GM19438 (cell line): ENCODE data around the gene ACVR2B.

Experiments
- ATAC-seq: cut with Tn5 transposase; IDR thresholded peaks from one replicate; pipeline ENCODE4 v1.9.1; 2021; ENCODE audit warnings: low read depth; ENCODE audit not compliant: unreplicated experiment

ACVR2B gene

GRCh38 chr3:38480093-38480445, 26.4 kb downstream of the ACVR2B start:
- no peak for ATAC-seq

- no peak for ATAC-seq
Observed at GRCh38 chr3:38480930-38481329, 27.2 kb downstream of the ACVR2B start.

GRCh38 chr3:38482951-38483350, 29.3 kb downstream of the ACVR2B start:
- no peak for ATAC-seq

- ATAC-seq = peak; percentile 92
Observed at GRCh38 chr3:38487323-38487722, 33.6 kb downstream of the ACVR2B start.

GRCh38 chr3:38488949-38489348, 35.3 kb downstream of the ACVR2B start:
- ATAC-seq = no peak

GRCh38 chr3:38489766-38490165, 36.1 kb downstream of the ACVR2B start:
- ATAC-seq = no peak

- ATAC-seq = no peak
Observed at GRCh38 chr3:38490281-38491030, 36.8 kb downstream of the ACVR2B start.

- ATAC-seq = no peak
Observed at GRCh38 chr3:38491215-38491614, 37.5 kb downstream of the ACVR2B start.

GRCh38 chr3:38493031-38493430, 39.3 kb downstream of the ACVR2B start:
- ATAC-seq = no peak

- peak; percentile 92 for ATAC-seq
Observed at GRCh38 chr3:38496131-38496910, 42.6 kb downstream of the ACVR2B start, which contains the start of gene EXOG. EXOG (plus strand) TSS chr3:38496340; CDS start chr3:38496368, 28 bp downstream.

- ATAC-seq = no peak
Observed at GRCh38 chr3:38497031-38497430, 43.3 kb downstream of the ACVR2B start.

GRCh38 chr3:38500688-38501417, 47.2 kb downstream of the ACVR2B start:
- ATAC-seq = no peak

GRCh38 chr3:38507120-38507519, 53.4 kb downstream of the ACVR2B start:
- peak; percentile 99 for ATAC-seq

GRCh38 chr3:38509732-38510131, 56.0 kb downstream of the ACVR2B start:
- ATAC-seq = no peak

GRCh38 chr3:38510631-38511030, 56.9 kb downstream of the ACVR2B start:
- ATAC-seq = no peak

- no peak for ATAC-seq
Observed at GRCh38 chr3:38511546-38511945, 57.9 kb downstream of the ACVR2B start.

- no peak for ATAC-seq
Observed at GRCh38 chr3:38515367-38515766, 61.7 kb downstream of the ACVR2B start.

- no peak for ATAC-seq
Observed at GRCh38 chr3:38516669-38517068, 63.0 kb downstream of the ACVR2B start.

GRCh38 chr3:38519000-38519399, 65.3 kb downstream of the ACVR2B start:
- no peak for ATAC-seq

GRCh38 chr3:38519651-38520050, 66.0 kb downstream of the ACVR2B start:
- no peak for ATAC-seq

- no peak for ATAC-seq
Observed at GRCh38 chr3:38521391-38521987, 67.8 kb downstream of the ACVR2B start.
